Adrenal gland (tissue), 12 donors: ENCODE measurements around the gene DYNLL1. TPM values are rescaled to one million over a fixed set of nuclear protein-coding genes. Genes with fewer than 3 reads are reported as not detected.

ENCODE experiments used
- DNase-seq, 7 donors: peaks; one replicate each; pipeline ENCODE4 v3.0.0-alpha.2; 2019 to 2020
- H3K27ac ChIP-seq, 5 donors: fragments of 200-600 bp; sonication (generic) in 4 of 5; 1 replicate in 3 of 5; 2 replicates in 2 of 5; pipeline versions ENCODE4 v1.5.1 to v1.8.0; 2016 to 2020; ENCODE audit warnings: mild to moderate bottlenecking in 1 of 5
- H3K27me3 ChIP-seq: fragments of 200-600 bp; 2 replicates; pipeline ENCODE4 v1.8.0; 2021
- H3K36me3 ChIP-seq, 2 donors: fragments of 200-600 bp; replicated peaks in 1 of 2; 1 replicate in 1 of 2; 2 replicates in 1 of 2; pipeline versions ENCODE4 v1.5.1 to v1.8.0; 2018 to 2022
- H3K4me1 ChIP-seq, 2 donors: fragments of 200-600 bp; replicated peaks in 1 of 2; 1 replicate in 1 of 2; 2 replicates in 1 of 2; pipeline versions ENCODE4 v1.5.1 to v1.8.0; 2018 to 2021
- H3K4me3 ChIP-seq, 4 donors: fragments of 200-600 bp; sonication (generic) in 3 of 4; one replicate each; pipeline ENCODE4 v1.5.1; 2016 to 2018
- H3K9me3 ChIP-seq, 3 donors: fragments of 200-600 bp; sonication (generic) in 1 of 3; replicated peaks in 1 of 3; 1 replicate in 2 of 3; 2 replicates in 1 of 3; pipeline versions ENCODE4 v1.5.1 to v1.8.0; 2016 to 2021
- CTCF ChIP-seq, 6 experiments: fragments of 450-650 bp in 4 of 6; fragments of 200-600 bp in 2 of 6; sonication (generic) in 1 of 6; IDR thresholded peaks; 1 replicate in 5 of 6; 2 replicates in 1 of 6; pipeline versions ENCODE4 v1.5.1 to v1.8.0; 2016 to 2021; ENCODE audit warnings: antibody characterized with exemption in 6 of 6, mild to moderate bottlenecking in 2 of 6, moderate library complexity in 1 of 6
- POLR2A ChIP-seq, 2 donors: fragments of 450-650 bp; IDR thresholded peaks; one replicate each; pipeline ENCODE4 v1.6.1; 2017; ENCODE audit warnings: antibody characterized with exemption in 2 of 2, mild to moderate bottlenecking in 2 of 2, moderate library complexity in 1 of 2
- WGBS, 4 donors: extraction: QIAGEN DNeasy Blood & Tissue Kit in 2 of 4; methylation state at CpG; one replicate each; pipeline versions ENCODE4 v1.1.5 to v1.1.7; 2013 to 2017; 5-methylcytosine and 5-hydroxymethylcytosine counted together
- intact Hi-C, 2 donors: fragments of 100-400 bp; cut with DNase I; formaldehyde crosslinking; loops; one replicate each; pipeline versions ENCODE4 v1.14.1 to v1.15.0; 2022 to 2023
- polyA plus RNA-seq, 3 donors: library from polyadenylated mRNA; stranded (reverse); fragments of 200-250 nt in 2 of 3; fragments of 350-450 nt in 1 of 3; fragmentation: Illumina TruSeq in 1 of 3; extraction: RNeasy Lipid Tissue Mini Kit (QIAGEN cat#74804) in 1 of 3; gene quantifications; one replicate each; pipeline ENCODE4 v1.2.3, GENCODE V29; 2013 to 2014
- small RNA-seq, 2 donors: library from RNA; depleted of rRNA; stranded (forward); fragments of <200 nt; gene quantifications; one replicate each; pipeline ENCODE3, GENCODE V24; 2016
- total RNA-seq, 9 donors: library from RNA; depleted of rRNA in 4 of 9; stranded (reverse); fragments of >200 nt in 4 of 9; fragments of 120-200 nt in 1 of 9; fragmentation: NEBNext Ultra II Directional in 1 of 9; extraction: Animal tissue kit (Norgen Biotek cat#: 25700) in 1 of 9; gene quantifications; one replicate each; pipeline versions ENCODE4 v1.1.0 to v1.2.4, GENCODE V29; 2013 to 2023
- donor health status: healthy with polysubstance abuse.
- donor health status: Bipolar disorder and iron deficiency.
- donor health status: DM: yes; HTN: yes; CAD: no.
- donor health status: DM: no; HTN: no; CAD: no.
- donor health status: DM: no; HTN: no; CAD: no.
- donor health status: DM: yes; HTN: yes; CAD: no.

DYNLL1 gene
- total and polyA plus RNA-seq, 12 donors, result 168 to 463 (median 307) TPM

- peak overlapping the region in 2 of 5 donors; percentile 17 to 50 for H3K27ac ChIP-seq
Measured at GRCh38 chr12:120544691-120545090, 48.8 kb downstream of the DYNLL1 start.

GRCh38 chr12:120546050-120546386 is 50.1 kb downstream of the DYNLL1 start:
- Histone ChIP-seq H3K9me3 (no peaks in the 10 kb centered on the region), H3K4me1 (peaks cover 49 to 79% of the 10 kb centered on the region in 2 donors), H3K27ac (no peak overlapping the region), H3K27me3 (no peaks in the 10 kb centered on the region), H3K36me3 (peaks cover 0 to 44% of the 10 kb centered on the region in 2 donors), H3K4me3 (no peak overlapping the region)
- TF ChIP-seq POLR2A (IDR thresholded peaks at IDR 0.05) (no peak), CTCF (IDR thresholded peaks at IDR 0.05) (no peak)
- peak in 1 of 7 donors; percentile 9 for DNase-seq
- intact Hi-C loops, result no loop called here
- WGBS, 4 donors, result 58 to 71% (median 66%) methylated on average over 3 of the region's 3 CpGs

More at GRCh38 chr12:120544691-120545090, 48.8 kb downstream of the DYNLL1 start:
- DNase-seq, result no peak
- Histone ChIP-seq H3K27me3 (no peaks in the 10 kb centered on the region), H3K4me3 (no peak overlapping the region), H3K4me1 (peaks cover 49 to 79% of the 10 kb centered on the region in 2 donors), H3K36me3 (peaks cover 0 to 44% of the 10 kb centered on the region in 2 donors), H3K9me3 (no peaks in the 10 kb centered on the region)
- 82 to 90% (median 86%) methylated on average over 3 of the region's 3 CpGs for WGBS, 4 donors
- TF ChIP-seq CTCF (IDR thresholded peaks at IDR 0.05), result no peak
- no peak for TF ChIP-seq POLR2A (IDR thresholded peaks at IDR 0.05)
- intact Hi-C loops, result no loop called here

Small RNA genes lying within 50 kb of the gene (small RNA-seq; reads per million reads assigned to genes)
- gene RF00019, result 0 reads per million in 2 donors

Other genes starting within 250 kb of the DYNLL1 start
- gene PXN, start 230.4 kb upstream of the DYNLL1 start, total RNA-seq, result 100 to 1,000 TPM in 4 of 9 donors, 10 to 100 TPM in 5; 12.5 to 156 (median 66.5) TPM
- 100 to 1,000 TPM in 2 of 3 donors, 10 to 100 TPM in 1; 79.9 to 142 (median 123) TPM for gene PXN, start 230.4 kb upstream of the DYNLL1 start, polyA plus RNA-seq
- 1,000 to 10,000 TPM in 5 of 9 donors, under 1 TPM in 4; under 0.01 to 8,354 (median 4,817) TPM for gene RNU4-2, start 204.2 kb upstream of the DYNLL1 start, total RNA-seq
- not detected for gene RNU4-2, start 204.2 kb upstream of the DYNLL1 start, polyA plus RNA-seq
- 1,000 to 10,000 TPM in 5 of 9 donors, under 1 TPM in 3, not detected in 1; under 0.01 to 4,330 (median 1,627) TPM for gene RNU4-1, start 202.9 kb upstream of the DYNLL1 start, total RNA-seq
- not detected for gene RNU4-1, start 202.9 kb upstream of the DYNLL1 start, polyA plus RNA-seq
- 10 to 100 TPM in 2 of 9 donors, 1 to 10 TPM in 7; 1.9 to 16.8 (median 7.4) TPM for gene SIRT4, start 193.8 kb upstream of the DYNLL1 start, total RNA-seq
- 1 to 10 TPM; 2.9 to 5.1 (median 3.6) TPM for gene SIRT4, start 193.8 kb upstream of the DYNLL1 start, polyA plus RNA-seq
- 10 to 100 TPM in 1 of 9 donors, 1 to 10 TPM in 7, not detected in 1; 1.3 to 17.2 (median 4.9) TPM for gene PLA2G1B, start 168.3 kb upstream of the DYNLL1 start, total RNA-seq
- 10 to 100 TPM in 1 of 3 donors, 1 to 10 TPM in 2; 4.0 to 18.7 (median 4.9) TPM for gene PLA2G1B, start 168.3 kb upstream of the DYNLL1 start, polyA plus RNA-seq
- gene MSI1, start 126.9 kb upstream of the DYNLL1 start, total RNA-seq, result 10 to 100 TPM in 3 of 9 donors, 1 to 10 TPM in 5, under 1 TPM in 1; 0.87 to 24.2 (median 6.9) TPM
- gene MSI1, start 126.9 kb upstream of the DYNLL1 start, polyA plus RNA-seq, result 1 to 10 TPM in 2 of 3 donors, under 1 TPM in 1; 0.88 to 8.8 (median 6.6) TPM
- 1,000 to 10,000 TPM in 1 of 9 donors, 100 to 1,000 TPM in 8; 378 to 1,017 (median 716) TPM for gene COX6A1, start 58.0 kb upstream of the DYNLL1 start, total RNA-seq
- 1,000 to 10,000 TPM in 1 of 3 donors, 100 to 1,000 TPM in 2; 504 to 1,577 (median 661) TPM for gene COX6A1, start 58.0 kb upstream of the DYNLL1 start, polyA plus RNA-seq
- gene TRIAP1, start 49.7 kb upstream of the DYNLL1 start, total RNA-seq, result 10 to 100 TPM in 8 of 9 donors, 1 to 10 TPM in 1; 8.2 to 53.5 (median 19.9) TPM
- gene TRIAP1, start 49.7 kb upstream of the DYNLL1 start, polyA plus RNA-seq, result 10 to 100 TPM; 19.2 to 35.6 (median 19.9) TPM
- gene GATC, start 49.7 kb upstream of the DYNLL1 start, total RNA-seq, result 10 to 100 TPM; 21.9 to 43.6 (median 32.4) TPM
- gene GATC, start 49.7 kb upstream of the DYNLL1 start, polyA plus RNA-seq, result 10 to 100 TPM in 1 of 3 donors, 1 to 10 TPM in 2; 9.0 to 29.8 (median 9.3) TPM
- 100 to 1,000 TPM in 6 of 9 donors, 10 to 100 TPM in 3; 55.5 to 206 (median 179) TPM for gene SRSF9, start 26.4 kb upstream of the DYNLL1 start, total RNA-seq
- gene SRSF9, start 26.4 kb upstream of the DYNLL1 start, polyA plus RNA-seq, result 100 to 1,000 TPM in 1 of 3 donors, 10 to 100 TPM in 2; 62.5 to 123 (median 75.4) TPM
- gene COQ5, start 33.0 kb downstream of the DYNLL1 start, total RNA-seq, result 10 to 100 TPM; 24.9 to 74.4 (median 34.9) TPM
- gene COQ5, start 33.0 kb downstream of the DYNLL1 start, polyA plus RNA-seq, result 10 to 100 TPM; 31.9 to 46.6 (median 34.2) TPM
- 100 to 1,000 TPM in 8 of 9 donors, 10 to 100 TPM in 1; 99.9 to 366 (median 237) TPM for gene RNF10, start 38.2 kb downstream of the DYNLL1 start, total RNA-seq
- 100 to 1,000 TPM; 194 to 741 (median 572) TPM for gene RNF10, start 38.2 kb downstream of the DYNLL1 start, polyA plus RNA-seq
- gene POP5, start 85.3 kb downstream of the DYNLL1 start, total RNA-seq, result 10 to 100 TPM; 31.4 to 92.4 (median 65.0) TPM
- gene POP5, start 85.3 kb downstream of the DYNLL1 start, polyA plus RNA-seq, result 100 to 1,000 TPM in 2 of 3 donors, 10 to 100 TPM in 1; 69.0 to 158 (median 116) TPM
- 1 to 10 TPM in 7 of 9 donors, under 1 TPM in 1, not detected in 1; 0.42 to 3.9 (median 2.1) TPM for gene CABP1, start 144.5 kb downstream of the DYNLL1 start, total RNA-seq
- 1 to 10 TPM; 2.3 to 5.1 (median 2.9) TPM for gene CABP1, start 144.5 kb downstream of the DYNLL1 start, polyA plus RNA-seq
- 100 to 1,000 TPM; 210 to 555 (median 285) TPM for gene MLEC, start 191.0 kb downstream of the DYNLL1 start, total RNA-seq
- 100 to 1,000 TPM in 1 of 3 donors, 10 to 100 TPM in 2; 68.3 to 286 (median 90.0) TPM for gene MLEC, start 191.0 kb downstream of the DYNLL1 start, polyA plus RNA-seq
- gene UNC119B, start 214.3 kb downstream of the DYNLL1 start, total RNA-seq, result 10 to 100 TPM; 21.5 to 97.5 (median 66.2) TPM
- 10 to 100 TPM; 14.0 to 43.9 (median 17.9) TPM for gene UNC119B, start 214.3 kb downstream of the DYNLL1 start, polyA plus RNA-seq
- 100 to 1,000 TPM in 4 of 9 donors, 10 to 100 TPM in 5; 54.9 to 179 (median 94.1) TPM for gene ACADS, start 229.7 kb downstream of the DYNLL1 start, total RNA-seq
- gene ACADS, start 229.7 kb downstream of the DYNLL1 start, polyA plus RNA-seq, result 10 to 100 TPM in 2 of 3 donors, 1 to 10 TPM in 1; 6.2 to 68.4 (median 53.9) TPM